ENCODE results near the gene GBF1. TPM values are rescaled to one million over a fixed set of nuclear protein-coding genes. Genes with fewer than 3 reads are reported as not detected.

GBF1 gene
- total RNA-seq, 6 experiments from 2014 or later: 67.2 to 83.6 (median 74.2) TPM

- no peak overlapping the region for H3K27ac Mint-ChIP-seq
- peaks cover 21% of the 10 kb centered on the region for H3K4me1 Mint-ChIP-seq (ENCODE audit: low read depth)
- H3K4me3 Mint-ChIP-seq: no peak overlapping the region
- H3K27me3 Mint-ChIP-seq (ENCODE audit: insufficient read depth): peaks cover 41% of the 10 kb centered on the region
- DNase-seq: no peak
- TF ChIP-seq, protein P1, sequence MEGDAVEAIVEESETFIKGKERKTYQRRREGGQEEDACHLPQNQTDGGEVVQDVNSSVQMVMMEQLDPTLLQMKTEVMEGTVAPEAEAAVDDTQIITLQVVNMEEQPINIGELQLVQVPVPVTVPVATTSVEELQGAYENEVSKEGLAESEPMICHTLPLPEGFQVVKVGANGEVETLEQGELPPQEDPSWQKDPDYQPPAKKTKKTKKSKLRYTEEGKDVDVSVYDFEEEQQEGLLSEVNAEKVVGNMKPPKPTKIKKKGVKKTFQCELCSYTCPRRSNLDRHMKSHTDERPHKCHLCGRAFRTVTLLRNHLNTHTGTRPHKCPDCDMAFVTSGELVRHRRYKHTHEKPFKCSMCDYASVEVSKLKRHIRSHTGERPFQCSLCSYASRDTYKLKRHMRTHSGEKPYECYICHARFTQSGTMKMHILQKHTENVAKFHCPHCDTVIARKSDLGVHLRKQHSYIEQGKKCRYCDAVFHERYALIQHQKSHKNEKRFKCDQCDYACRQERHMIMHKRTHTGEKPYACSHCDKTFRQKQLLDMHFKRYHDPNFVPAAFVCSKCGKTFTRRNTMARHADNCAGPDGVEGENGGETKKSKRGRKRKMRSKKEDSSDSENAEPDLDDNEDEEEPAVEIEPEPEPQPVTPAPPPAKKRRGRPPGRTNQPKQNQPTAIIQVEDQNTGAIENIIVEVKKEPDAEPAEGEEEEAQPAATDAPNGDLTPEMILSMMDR (IDR thresholded peaks at IDR 0.05): no peak
- no peaks in the 10 kb centered on the region for H3K9me3 Mint-ChIP-seq
- H3K36me3 Mint-ChIP-seq (ENCODE audit: low read depth): no peaks in the 10 kb centered on the region
Observed at GRCh38 chr10:102416283-102416682, 171.0 kb downstream of the GBF1 start.

DNA sequence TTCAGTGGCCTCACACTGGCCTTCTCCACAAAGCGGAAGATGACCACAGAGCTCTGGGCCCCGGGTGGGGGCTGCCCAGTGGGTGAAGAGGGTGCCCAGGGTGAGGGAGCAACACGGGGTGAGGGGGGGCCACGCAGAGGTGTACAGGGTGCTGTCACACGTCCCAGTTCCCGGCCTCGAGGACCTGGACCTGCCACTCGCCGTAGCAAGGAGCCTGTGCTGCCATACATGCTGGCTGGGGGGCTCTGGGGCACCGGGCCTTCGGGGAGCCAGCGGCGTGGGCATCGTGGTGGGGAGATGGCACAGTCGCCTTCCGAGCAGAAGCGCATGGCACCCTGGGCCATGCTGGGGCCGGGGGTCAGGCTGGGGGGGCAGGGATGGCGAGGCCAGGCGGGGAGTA is 171.4 kb downstream of the GBF1 start:
- H3K36me3 Mint-ChIP-seq (ENCODE audit: low read depth): no peaks in the 10 kb centered on the region
- no peak overlapping the region for H3K27ac Mint-ChIP-seq
- TF ChIP-seq, protein P1 (IDR thresholded peaks at IDR 0.05): no peak
- DNase-seq: no peak
- H3K4me3 Mint-ChIP-seq: no peak overlapping the region
- no peaks in the 10 kb centered on the region for H3K9me3 Mint-ChIP-seq
- H3K27me3 Mint-ChIP-seq (ENCODE audit: insufficient read depth): peaks cover 37% of the 10 kb centered on the region
- H3K4me1 Mint-ChIP-seq (ENCODE audit: low read depth): peaks cover 21% of the 10 kb centered on the region

DNA sequence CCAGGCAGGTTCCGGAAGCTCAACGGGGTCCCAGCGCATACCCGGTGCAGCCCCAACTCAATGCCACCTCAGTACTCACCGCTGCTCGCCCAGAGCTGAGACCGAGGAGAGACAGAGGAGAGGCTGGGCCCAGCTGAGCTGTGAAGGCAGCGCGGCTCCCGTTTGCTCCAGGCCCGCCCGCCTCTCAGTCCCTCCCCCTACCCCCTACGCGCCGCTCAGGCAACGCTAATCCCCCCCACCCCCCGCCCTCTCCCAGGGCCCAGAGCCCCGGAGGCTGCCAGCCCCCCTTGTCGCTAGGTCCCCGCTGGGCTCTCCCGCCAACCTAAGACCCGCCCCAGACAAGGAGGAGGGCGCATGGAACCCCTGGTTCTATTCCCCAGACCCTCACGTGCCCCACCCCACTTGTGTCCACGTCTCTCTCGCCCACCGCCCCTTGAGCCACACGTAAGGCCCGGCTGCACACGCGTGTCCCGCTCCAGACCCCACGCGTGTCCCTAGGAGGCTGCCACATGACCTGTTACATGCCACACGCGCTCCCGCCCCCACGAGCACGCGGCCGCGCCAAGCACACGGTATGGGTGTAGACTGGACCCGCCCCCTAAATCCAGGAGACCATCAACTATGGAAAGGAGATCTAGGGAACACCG is 173.4 kb downstream of the GBF1 start, which contains the start of gene PSD:
TSS of gene PSD (minus strand) at position 164 of the 647 bp plus-strand sequence. CDS start 1,747 bp downstream, outside the sequence.
- H3K27ac Mint-ChIP-seq: no peak within 1 kb of the TSS
- H3K4me3 Mint-ChIP-seq: peak within 1 kb of the TSS; percentile 98
- TF ChIP-seq, protein P1 (IDR thresholded peaks at IDR 0.05): no peak
- no peaks in the 10 kb centered on the region for H3K36me3 Mint-ChIP-seq (ENCODE audit: low read depth)
- peaks cover 26% of the 10 kb centered on the region for H3K27me3 Mint-ChIP-seq (ENCODE audit: insufficient read depth)
- DNase-seq: no peak
- H3K9me3 Mint-ChIP-seq: no peaks in the 10 kb centered on the region
- H3K4me1 Mint-ChIP-seq (ENCODE audit: low read depth): peaks cover 22% of the 10 kb centered on the region

GRCh38 chr10:102419269-102420180 is 174.2 kb downstream of the GBF1 start:
- Mint-ChIP-seq H3K27ac (no peak overlapping the region), H3K27me3 (ENCODE audit: insufficient read depth) (peaks cover 19% of the 10 kb centered on the region), H3K4me3 (peak overlapping the region; percentile 98), H3K36me3 (ENCODE audit: low read depth) (no peaks in the 10 kb centered on the region), H3K4me1 (ENCODE audit: low read depth) (peaks cover 22% of the 10 kb centered on the region), H3K9me3 (no peaks in the 10 kb centered on the region)
- DNase-seq: no peak
- TF ChIP-seq, protein P1 (IDR thresholded peaks at IDR 0.05): no peak

DNA sequence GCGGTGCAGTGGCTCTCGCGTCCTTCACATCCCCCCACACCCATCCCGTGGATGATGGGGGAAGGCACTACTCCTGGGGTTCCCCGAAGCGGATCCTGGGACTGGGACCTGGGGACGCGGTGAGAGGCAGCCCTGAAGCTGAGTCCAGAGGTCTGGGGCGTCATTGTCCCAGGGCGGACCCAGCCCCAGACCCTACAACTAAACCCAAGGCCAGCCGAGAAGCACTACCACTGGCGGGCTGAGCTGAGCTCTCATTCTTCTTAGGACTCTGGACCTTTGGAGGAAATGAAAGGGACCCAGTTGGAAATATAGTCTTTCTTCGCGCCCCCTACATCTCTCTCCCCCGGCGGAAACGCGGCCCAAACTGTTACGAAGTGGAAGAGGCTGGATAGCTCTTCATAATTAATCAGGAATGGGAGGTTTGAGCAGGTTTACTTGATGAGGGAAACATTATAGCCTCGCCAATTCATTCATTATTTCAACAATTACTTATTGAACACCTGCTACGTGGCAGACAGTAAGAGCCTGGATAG is 174.9 kb downstream of the GBF1 start:
- Mint-ChIP-seq H3K27ac (peak overlapping the region; percentile 94), H3K4me3 (peak overlapping the region; percentile 98), H3K36me3 (ENCODE audit: low read depth) (no peaks in the 10 kb centered on the region), H3K4me1 (ENCODE audit: low read depth) (peaks cover 22% of the 10 kb centered on the region), H3K9me3 (no peaks in the 10 kb centered on the region), H3K27me3 (ENCODE audit: insufficient read depth) (peaks cover 18% of the 10 kb centered on the region)
- TF ChIP-seq, protein P1 (IDR thresholded peaks at IDR 0.05): no peak
- DNase-seq: no peak

Measured in HFFc6 (cell line).